H9 (cell line): ENCODE results near the gene SLC9A1. TPM values are rescaled to one million over a fixed set of nuclear protein-coding genes. Genes with fewer than 3 reads are reported as not detected.
A peak's percentile ranks its signal among the peaks of the same experiment; 100 is the strongest.

Experiments
- DNase-seq: peaks from one replicate; pipeline ENCODE4 v3.0.0-alpha.2; 2017
- H2AFZ ChIP-seq: one replicate; pipeline ENCODE4 v1.6.1; 2013; ENCODE audit warnings: mild to moderate bottlenecking, low read length, control low read depth, moderate library complexity
- H2AK5ac ChIP-seq: 2 replicates; pipeline ENCODE4 v1.6.1; 2013; ENCODE audit warnings: low read length, control low read depth, mixed read lengths; ENCODE audit not compliant: insufficient read length
- H2BK120ac ChIP-seq: one replicate; pipeline ENCODE4 v1.6.1; 2013; ENCODE audit warnings: low read depth, mild to moderate bottlenecking, low read length, control low read depth, inconsistent platforms; ENCODE audit not compliant: poor library complexity, severe bottlenecking
- H2BK12ac ChIP-seq: 2 replicates; pipeline ENCODE4 v1.6.1; 2013; ENCODE audit warnings: low read length, control low read depth, mixed read lengths, low read depth; ENCODE audit not compliant: insufficient read length
- H2BK15ac ChIP-seq: 2 replicates; pipeline ENCODE4 v1.6.1; 2013; ENCODE audit warnings: low read depth, low read length, control low read depth
- H2BK20ac ChIP-seq: one replicate; pipeline ENCODE4 v1.6.1; 2013; ENCODE audit warnings: low read depth, mild to moderate bottlenecking, low read length, control low read depth, inconsistent platforms; ENCODE audit not compliant: poor library complexity, severe bottlenecking
- H2BK5ac ChIP-seq: 2 replicates; pipeline ENCODE4 v1.6.1; 2013; ENCODE audit warnings: low read length, control low read depth, mixed read lengths; ENCODE audit not compliant: insufficient read length
- H3K14ac ChIP-seq: 2 replicates; pipeline ENCODE4 v1.6.1; 2013; ENCODE audit warnings: low read length, control low read depth; ENCODE audit not compliant: insufficient read depth
- H3K18ac ChIP-seq: 2 replicates; pipeline ENCODE4 v1.6.1; 2013; ENCODE audit warnings: low read depth, mild to moderate bottlenecking, mixed read lengths, low read length, control low read depth; ENCODE audit not compliant: insufficient read length
- H3K23ac ChIP-seq: 2 replicates; pipeline ENCODE4 v1.6.1; 2013; ENCODE audit warnings: low read length, control low read depth, mixed read lengths, low read depth; ENCODE audit not compliant: insufficient read length
- H3K23me2 ChIP-seq: 2 replicates; pipeline ENCODE4 v1.6.1; 2013; ENCODE audit warnings: low read depth, mild to moderate bottlenecking, mixed read lengths, low read length, control low read depth; ENCODE audit not compliant: insufficient read length, poor library complexity, severe bottlenecking
- H3K27ac ChIP-seq: 2 replicates; pipeline ENCODE4 v1.5.1; 2013; ENCODE audit warnings: low read length, control low read depth, mixed read lengths, low read depth; ENCODE audit not compliant: insufficient read length
- H3K27me3 ChIP-seq: 2 replicates; pipeline ENCODE4 v1.6.1; 2013; ENCODE audit warnings: low read length, control low read depth, inconsistent platforms; ENCODE audit not compliant: insufficient read depth
- H3K4ac ChIP-seq: 2 replicates; pipeline ENCODE4 v1.6.1; 2013; ENCODE audit warnings: low read depth, mild to moderate bottlenecking, control low read depth, inconsistent platforms, low read length, moderate library complexity
- H3K4me1 ChIP-seq: 2 replicates; pipeline ENCODE4 v1.6.1; 2013; ENCODE audit warnings: low read length, control low read depth, inconsistent platforms; ENCODE audit not compliant: insufficient read depth
- H3K4me2 ChIP-seq: 2 replicates; pipeline ENCODE4 v1.6.1; 2013; ENCODE audit warnings: low read length, control low read depth, mixed read lengths; ENCODE audit not compliant: insufficient read length, insufficient read depth
- H3K56ac ChIP-seq: 2 replicates; pipeline ENCODE4 v1.6.1; 2013; ENCODE audit warnings: low read depth, mild to moderate bottlenecking, mixed read lengths, low read length, control low read depth; ENCODE audit not compliant: insufficient read length
- H3K79me1 ChIP-seq: 2 replicates; pipeline ENCODE4 v1.6.1; 2013; ENCODE audit warnings: low read depth, mild to moderate bottlenecking, moderate library complexity, low read length, control low read depth, inconsistent platforms; ENCODE audit not compliant: insufficient read depth, poor library complexity, severe bottlenecking
- H3K79me2 ChIP-seq: 2 replicates; pipeline ENCODE4 v1.6.1; 2013; ENCODE audit warnings: low read length, control low read depth, inconsistent platforms; ENCODE audit not compliant: insufficient read depth
- H3K9ac ChIP-seq: 2 replicates; pipeline ENCODE4 v1.6.1; 2013; ENCODE audit warnings: low read length, control low read depth, mixed read lengths; ENCODE audit not compliant: insufficient read length; ENCODE audit errors: extremely low read depth
- H3K9me3 ChIP-seq: one replicate; pipeline ENCODE4 v1.6.1; 2013; ENCODE audit warnings: low read depth, low read length, inconsistent platforms; ENCODE audit not compliant: control insufficient read depth
- H3T11ph ChIP-seq: one replicate; pipeline ENCODE4 v1.6.1; 2013; ENCODE audit warnings: mild to moderate bottlenecking, low read length, control low read depth, inconsistent platforms
- H4K20me1 ChIP-seq: one replicate; pipeline ENCODE4 v1.6.1; 2013; ENCODE audit not compliant: control insufficient read depth, insufficient read length, insufficient read depth
- H4K5ac ChIP-seq: 2 replicates; pipeline ENCODE4 v1.6.1; 2013; ENCODE audit warnings: low read depth, mild to moderate bottlenecking, mixed read lengths, low read length, control low read depth; ENCODE audit not compliant: insufficient read length
- H4K8ac ChIP-seq: replicated peaks from 2 replicates; pipeline ENCODE4 v1.6.1; 2013; ENCODE audit warnings: low read length, control low read depth, mixed read lengths, low read depth; ENCODE audit not compliant: insufficient read length
- H4K91ac ChIP-seq: 2 replicates; pipeline ENCODE4 v1.6.1; 2013; ENCODE audit warnings: low read depth, mild to moderate bottlenecking, moderate library complexity, mixed read lengths, low read length, control low read depth; ENCODE audit not compliant: insufficient read length
- H3K27ac Mint-ChIP-seq, 3 experiments: 2 replicates in 2 of 3; 3 replicates in 1 of 3; pipeline ENCODE4 v1.8.0; 2020 to 2021; ENCODE audit warnings: mixed read lengths in 3 of 3, mild to moderate bottlenecking in 1 of 3, moderate library complexity in 1 of 3
- H3K27me3 Mint-ChIP-seq: 2 replicates; pipeline ENCODE4 v1.8.0; 2021; ENCODE audit warnings: low read depth, mild to moderate bottlenecking, moderate library complexity, mixed read lengths
- H3K36me3 Mint-ChIP-seq, 3 experiments: 2 replicates in 2 of 3; 3 replicates in 1 of 3; pipeline ENCODE4 v1.8.0; 2020 to 2021; ENCODE audit warnings: low read depth in 3 of 3, mixed read lengths in 3 of 3; ENCODE audit not compliant: insufficient read depth in 1 of 3
- H3K4me1 Mint-ChIP-seq, 2 experiments: 2 replicates each; pipeline ENCODE4 v1.8.0; 2020; ENCODE audit warnings: mixed read lengths in 2 of 2
- H3K4me3 Mint-ChIP-seq, 2 experiments: 2 replicates in 1 of 2; 3 replicates in 1 of 2; pipeline ENCODE4 v1.8.0; 2020 to 2021; ENCODE audit warnings: mild to moderate bottlenecking in 2 of 2, mixed read lengths in 2 of 2, moderate library complexity in 1 of 2
- H3K9me3 Mint-ChIP-seq, 2 experiments: 2 replicates in 1 of 2; 3 replicates in 1 of 2; pipeline ENCODE4 v1.8.0; 2020; ENCODE audit warnings: mild to moderate bottlenecking in 2 of 2, mixed read lengths in 2 of 2, moderate library complexity in 1 of 2
- WGBS: extraction: QIAGEN DNeasy Blood & Tissue Kit; methylation state at CpG from one replicate; pipeline ENCODE4 v1.1.7; 2013; ENCODE audit warnings: missing lambda C conversion rate, low lambda C conversion rate, mixed read lengths; ENCODE audit not compliant: insufficient read length; ENCODE audit errors: extremely low coverage; 5-methylcytosine and 5-hydroxymethylcytosine counted together
- total RNA-seq: library from RNA; stranded (reverse); gene quantifications from 2 replicates; pipeline ENCODE4 v1.2.1, GENCODE V29; 2021
- TF ChIP-seq, protein P1 (sequence below): fragments of 200-600 bp; sonication (generic); conservative IDR thresholded peaks from 3 replicates; pipeline ENCODE4 v1.8.0; 2021; ENCODE audit warnings: antibody characterized with exemption, mild to moderate bottlenecking

Gene SLC9A1
- total RNA-seq, 1 experiment from 2014 or later, result 20.8 TPM

DNA sequence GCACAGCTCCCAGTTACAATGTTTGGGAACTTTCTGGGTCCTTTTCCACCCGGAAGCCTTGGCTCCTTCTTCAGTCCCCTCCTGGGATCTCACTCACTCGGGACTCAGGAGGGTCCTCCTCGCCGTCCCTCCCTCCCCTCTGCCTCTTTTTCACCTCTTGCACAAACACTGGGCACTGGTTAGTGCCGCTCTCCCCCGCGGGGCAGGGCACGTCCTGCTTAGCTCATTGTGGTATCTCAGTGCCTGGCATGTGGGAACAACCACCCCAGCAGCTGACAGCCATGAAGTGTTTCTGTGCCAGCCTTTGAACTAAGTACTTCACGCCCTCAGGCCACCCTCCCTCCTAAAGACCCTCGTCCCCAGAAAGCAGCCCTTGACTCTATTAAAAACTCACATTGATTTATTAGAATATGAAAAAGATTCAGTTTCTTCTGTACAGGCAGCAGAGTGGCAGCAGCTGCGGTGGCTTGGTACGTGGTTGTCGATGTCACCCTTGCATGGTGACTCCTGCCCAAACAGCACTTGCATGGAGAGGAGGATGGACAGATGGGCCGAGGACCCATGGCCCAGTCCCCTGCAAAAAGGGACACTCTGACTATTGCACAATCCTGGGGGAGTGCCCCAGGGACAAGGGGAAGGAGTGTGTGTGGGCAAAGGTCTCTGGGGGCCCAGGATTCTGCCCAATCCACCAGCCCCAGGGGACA is 56.3 kb downstream of the SLC9A1 start:
- Histone ChIP-seq H4K5ac (no peak overlapping the region), H4K91ac (no peak overlapping the region), H2BK120ac (no peak overlapping the region), H3K9me3 (no peaks in the 10 kb centered on the region), H4K20me1 (no peaks in the 10 kb centered on the region), H3K27ac (no peak overlapping the region), H2BK12ac (no peak overlapping the region), H2AFZ (no peak overlapping the region), H3K79me2 (no peaks in the 10 kb centered on the region), H2AK5ac (no peak overlapping the region), H3K56ac (no peak overlapping the region), H3K79me1 (no peaks in the 10 kb centered on the region), H3K27me3 (no peaks in the 10 kb centered on the region), H2BK5ac (no peak overlapping the region), H3K14ac (no peak overlapping the region), H2BK15ac (no peak overlapping the region), H3K4ac (no peak overlapping the region), H3K4me1 (no peaks in the 10 kb centered on the region), H2BK20ac (no peak overlapping the region), H3K4me2 (no peak overlapping the region), H4K8ac (no peak overlapping the region), H3K23me2 (no peaks in the 10 kb centered on the region), H3T11ph (no peak overlapping the region), H3K9ac (no peak overlapping the region), H3K23ac (no peak overlapping the region), H3K18ac (no peak overlapping the region)
- WGBS, result no CpG with 5 or more reads among the region's 14 CpGs
- Mint-ChIP-seq H3K4me1 (peaks cover 22 to 23% of the 10 kb centered on the region in 2 experiments), H3K27me3 (no peaks in the 10 kb centered on the region), H3K4me3 (0 out of 5 replicates have a peak overlapping the region, but pooled peaks of 1 of the 2 experiments have one; percentile 16), H3K27ac (peak overlapping the region; percentile 79 to 81 (median 79); a peak in 6 of 7 replicates), H3K36me3 (no peaks in the 10 kb centered on the region), H3K9me3 (no peaks in the 10 kb centered on the region; a peak in 1 of 5 replicates)
- TF ChIP-seq, protein P1, sequence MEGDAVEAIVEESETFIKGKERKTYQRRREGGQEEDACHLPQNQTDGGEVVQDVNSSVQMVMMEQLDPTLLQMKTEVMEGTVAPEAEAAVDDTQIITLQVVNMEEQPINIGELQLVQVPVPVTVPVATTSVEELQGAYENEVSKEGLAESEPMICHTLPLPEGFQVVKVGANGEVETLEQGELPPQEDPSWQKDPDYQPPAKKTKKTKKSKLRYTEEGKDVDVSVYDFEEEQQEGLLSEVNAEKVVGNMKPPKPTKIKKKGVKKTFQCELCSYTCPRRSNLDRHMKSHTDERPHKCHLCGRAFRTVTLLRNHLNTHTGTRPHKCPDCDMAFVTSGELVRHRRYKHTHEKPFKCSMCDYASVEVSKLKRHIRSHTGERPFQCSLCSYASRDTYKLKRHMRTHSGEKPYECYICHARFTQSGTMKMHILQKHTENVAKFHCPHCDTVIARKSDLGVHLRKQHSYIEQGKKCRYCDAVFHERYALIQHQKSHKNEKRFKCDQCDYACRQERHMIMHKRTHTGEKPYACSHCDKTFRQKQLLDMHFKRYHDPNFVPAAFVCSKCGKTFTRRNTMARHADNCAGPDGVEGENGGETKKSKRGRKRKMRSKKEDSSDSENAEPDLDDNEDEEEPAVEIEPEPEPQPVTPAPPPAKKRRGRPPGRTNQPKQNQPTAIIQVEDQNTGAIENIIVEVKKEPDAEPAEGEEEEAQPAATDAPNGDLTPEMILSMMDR, result no peak
- DNase-seq, result no peak
